Thyroid gland (tissue), 4 donors: ENCODE results near the gene COL5A2. TPM values are rescaled to one million over a fixed set of nuclear protein-coding genes. Genes with fewer than 3 reads are reported as not detected.

Experiments used
- DNase-seq, 2 donors: peaks; one replicate each; pipeline ENCODE4 v3.0.0-alpha.2; 2019
- H3K27ac ChIP-seq, 3 donors: fragments of 200-600 bp; sonication (generic); 1 replicate in 2 of 3; 2 replicates in 1 of 3; pipeline ENCODE4 v1.5.1; 2016 to 2019; ENCODE audit warnings: mild to moderate bottlenecking in 1 of 3, moderate library complexity in 1 of 3
- H3K27me3 ChIP-seq: fragments of 200-600 bp; sonication (generic); one replicate; pipeline ENCODE4 v1.5.1; 2019
- H3K36me3 ChIP-seq, 2 donors: fragments of 200-600 bp; sonication (generic); one replicate each; pipeline ENCODE4 v1.5.1; 2016 to 2019
- H3K4me1 ChIP-seq, 2 donors: fragments of 200-600 bp; sonication (generic); one replicate each; pipeline ENCODE4 v1.5.1; 2017 to 2019
- H3K4me3 ChIP-seq, 3 donors: fragments of 200-600 bp; sonication (generic); replicated peaks in 1 of 3; 1 replicate in 2 of 3; 2 replicates in 1 of 3; pipeline ENCODE4 v1.5.1; 2016; ENCODE audit warnings: mild to moderate bottlenecking in 1 of 3
- H3K9me3 ChIP-seq: fragments of 200-600 bp; sonication (generic); one replicate; pipeline ENCODE4 v1.5.1; 2017
- CTCF ChIP-seq, 6 experiments: fragments of 200-600 bp in 3 of 6; fragments of 450-650 bp in 3 of 6; sonication (generic) in 3 of 6; IDR thresholded peaks; one replicate each; pipeline ENCODE4 v1.5.1; 2016 to 2019; ENCODE audit warnings: antibody characterized with exemption in 6 of 6, mild to moderate bottlenecking in 2 of 6, inconsistent platforms in 1 of 6, moderate library complexity in 1 of 6
- POLR2A ChIP-seq, 2 donors: fragments of 450-650 bp; IDR thresholded peaks; one replicate each; pipeline ENCODE4 v1.6.1; 2017; ENCODE audit warnings: antibody characterized with exemption in 2 of 2, mild to moderate bottlenecking in 2 of 2, moderate library complexity in 1 of 2
- WGBS, 2 donors: methylation state at CpG; one replicate each; pipeline ENCODE4 v1.1.5; 2017; 5-methylcytosine and 5-hydroxymethylcytosine counted together
- intact Hi-C: fragments of 100-400 bp; cut with DNase I; formaldehyde crosslinking; loops from one replicate; pipeline ENCODE4 v1.15.1; 2023
- total RNA-seq, 4 donors: library from RNA; depleted of rRNA; stranded (reverse); fragments of >200 nt; gene quantifications; one replicate each; pipeline ENCODE4 v1.2.3, GENCODE V29; 2016

COL5A2 gene
- total RNA-seq, 4 donors from 2014 or later, result 10.9 to 22.5 (median 17.5) TPM

- intact Hi-C loops, result loop anchor here (10.0 kb wide), 1 partner anchor 180 kb away; no protein-coding TSS in a partner anchor
- peaks cover 0 to 3% of the 10 kb centered on the region in 2 donors for H3K4me1 ChIP-seq
- no peak overlapping the region for H3K27ac ChIP-seq
- H3K36me3 ChIP-seq, result no peaks in the 10 kb centered on the region
- no peak for DNase-seq
- TF ChIP-seq POLR2A (IDR thresholded peaks at IDR 0.05), result no peak
- H3K9me3 ChIP-seq, result no peaks in the 10 kb centered on the region
- H3K27me3 ChIP-seq, result no peaks in the 10 kb centered on the region
- no peak overlapping the region for H3K4me3 ChIP-seq
- 52 to 67% methylated on average over 2 of the region's 2 CpGs for WGBS, 2 donors
These were observed 74.6 kb downstream of the COL5A2 start for GRCh38 chr2:189104934-189105333.

GRCh38 chr2:189102735-189103134 lies 76.8 kb downstream of the COL5A2 start:
- H3K36me3 ChIP-seq, result no peaks in the 10 kb centered on the region
- 90 to 92% methylated on average over 3 of the region's 3 CpGs for WGBS, 2 donors
- no peak overlapping the region for H3K27ac ChIP-seq
- H3K4me3 ChIP-seq, result no peak overlapping the region
- no peaks in the 10 kb centered on the region for H3K9me3 ChIP-seq
- no peak for DNase-seq
- intact Hi-C loops, result loop anchor here (10.0 kb wide), 1 partner anchor 182 kb away; no protein-coding TSS in a partner anchor
- peaks cover 0 to 3% of the 10 kb centered on the region in 2 donors for H3K4me1 ChIP-seq
- H3K27me3 ChIP-seq, result no peaks in the 10 kb centered on the region
- TF ChIP-seq CTCF (IDR thresholded peaks at IDR 0.05) (no peak), POLR2A (IDR thresholded peaks at IDR 0.05) (no peak)

GRCh38 chr2:189097934-189098333 lies 81.6 kb downstream of the COL5A2 start:
- intact Hi-C loops, result no loop called here
- DNase-seq, result no peak
- H3K4me3 ChIP-seq, result no peak overlapping the region
- no peaks in the 10 kb centered on the region for H3K36me3 ChIP-seq
- no peak overlapping the region for H3K27ac ChIP-seq
- WGBS, 2 donors, result 68 to 71% methylated on average over 1 of the region's 1 CpG
- TF ChIP-seq CTCF (IDR thresholded peaks at IDR 0.05) (no peak), POLR2A (IDR thresholded peaks at IDR 0.05) (no peak)
- H3K9me3 ChIP-seq, result no peaks in the 10 kb centered on the region
- H3K27me3 ChIP-seq, result no peaks in the 10 kb centered on the region
- H3K4me1 ChIP-seq, result no peaks in the 10 kb centered on the region

GRCh38 chr2:189096769-189097447 lies 82.7 kb downstream of the COL5A2 start:
- H3K36me3 ChIP-seq, result no peaks in the 10 kb centered on the region
- no peaks in the 10 kb centered on the region for H3K4me1 ChIP-seq
- no peak for TF ChIP-seq CTCF (IDR thresholded peaks at IDR 0.05)
- TF ChIP-seq POLR2A (IDR thresholded peaks at IDR 0.05), result no peak
- intact Hi-C loops, result no loop called here
- H3K27me3 ChIP-seq, result no peaks in the 10 kb centered on the region
- H3K4me3 ChIP-seq, result no peak overlapping the region
- H3K9me3 ChIP-seq, result no peaks in the 10 kb centered on the region
- 66 to 81% methylated on average over 4 of the region's 4 CpGs for WGBS, 2 donors
- H3K27ac ChIP-seq, result no peak overlapping the region
- DNase-seq, result no peak

GRCh38 chr2:189095101-189095500 lies 84.5 kb downstream of the COL5A2 start:
- Histone ChIP-seq H3K27ac (no peak overlapping the region), H3K4me1 (no peaks in the 10 kb centered on the region), H3K36me3 (no peaks in the 10 kb centered on the region), H3K27me3 (no peaks in the 10 kb centered on the region), H3K9me3 (no peaks in the 10 kb centered on the region), H3K4me3 (no peak overlapping the region)
- TF ChIP-seq CTCF (IDR thresholded peaks at IDR 0.05) (no peak), POLR2A (IDR thresholded peaks at IDR 0.05) (no peak)
- intact Hi-C loops, result no loop called here
- DNase-seq, result no peak
- WGBS, 2 donors, result 78 to 91% methylated on average over 3 of the region's 3 CpGs
